Hindlimb muscle (tissue), 1 donor: ENCODE data around the gene TAC3. TPM values are rescaled to one million over a fixed set of nuclear protein-coding genes. Genes with fewer than 3 reads are reported as not detected.
"Not testable (repeated sequence)": the region's sequence is repeated elsewhere in the genome, so short reads cannot be mapped to it uniquely, and the experiment has no call there.

Experiments used
- DNase-seq: peaks from one replicate; pipeline ENCODE4 v3.0.0-alpha.2; 2013
- polyA plus RNA-seq: library from polyadenylated mRNA; unstranded; fragments of 120-200 nt; gene quantifications from one replicate; pipeline ENCODE4 v1.2.1, GENCODE V29; 2013; ENCODE audit not compliant: insufficient read length

Gene TAC3
- polyA plus RNA-seq, 1 donor: not detected

- DNase-seq: no peak
Measured at GRCh38 chr12:56980941-56981530, 35.3 kb downstream of the TAC3 start.

- DNase-seq: no peak
Measured at GRCh38 chr12:56980268-56980667, 36.1 kb downstream of the TAC3 start.

GRCh38 chr12:56979628-56980027 lies 36.7 kb downstream of the TAC3 start:
- no peak for DNase-seq

GRCh38 chr12:56978397-56979138 lies 37.8 kb downstream of the TAC3 start:
- no peak for DNase-seq

- DNase-seq: not testable (repeated sequence)
Measured at GRCh38 chr12:56977361-56977760, 39.0 kb downstream of the TAC3 start.

GRCh38 chr12:56974224-56974623 lies 42.1 kb downstream of the TAC3 start:
- DNase-seq: not testable (repeated sequence)

GRCh38 chr12:56968910-56969309 lies 47.4 kb downstream of the TAC3 start:
- not testable (repeated sequence) for DNase-seq

- DNase-seq: not testable (repeated sequence)
Measured at GRCh38 chr12:56965997-56966642, 50.2 kb downstream of the TAC3 start.

- not testable (repeated sequence) for DNase-seq
Measured at GRCh38 chr12:56965124-56965523, 51.2 kb downstream of the TAC3 start.

- DNase-seq: not testable (repeated sequence)
Measured at GRCh38 chr12:56963557-56963956, 52.8 kb downstream of the TAC3 start.

- DNase-seq: not testable (repeated sequence)
Measured at GRCh38 chr12:56962247-56962646, 54.1 kb downstream of the TAC3 start.

Other genes with a start within 250 kb of the TAC3 start
- 0.36 TPM for gene SDR9C7, start 82.1 kb downstream of the TAC3 start, polyA plus RNA-seq
- 0.57 TPM for gene RDH16, start 58.9 kb downstream of the TAC3 start, polyA plus RNA-seq
- gene ZBTB39, start 10.0 kb downstream of the TAC3 start, polyA plus RNA-seq: 4.6 TPM
- 0.57 TPM for gene MYO1A, start 33.6 kb upstream of the TAC3 start, polyA plus RNA-seq
- 17.9 TPM for gene NEMP1, start 62.3 kb upstream of the TAC3 start, polyA plus RNA-seq
- gene NAB2, start 72.6 kb upstream of the TAC3 start, polyA plus RNA-seq: 37.2 TPM
- gene STAT6, start 94.8 kb upstream of the TAC3 start, polyA plus RNA-seq: 43.1 TPM
- 130 TPM for gene LRP1, start 112.0 kb upstream of the TAC3 start, polyA plus RNA-seq
- 0.45 TPM for gene LRP1-AS, start 131.1 kb upstream of the TAC3 start, polyA plus RNA-seq
- gene NXPH4, start 200.3 kb upstream of the TAC3 start, polyA plus RNA-seq: 2.7 TPM
- gene SHMT2, start 213.2 kb upstream of the TAC3 start, polyA plus RNA-seq: 65.1 TPM
- gene STAC3, start 234.7 kb upstream of the TAC3 start, polyA plus RNA-seq: 476 TPM